Measurements from ENCODE around the gene HES3.
"Not testable (repeated sequence)": the region's sequence is repeated elsewhere in the genome, so short reads cannot be mapped to it uniquely, and the experiment has no call there.

Gene HES3

GRCh38 chr1:6243993-6244392 is at the start of gene HES3:
TSS of gene HES3 (plus strand) at chr1:6244179. CDS start at chr1:6244366, 187 bp downstream.
- DNase-seq: peak; percentile 42

- DNase-seq: no peak
Observed at GRCh38 chr1:6197746-6198427, 46.1 kb upstream of the HES3 start.

GRCh38 chr1:6198646-6199297 is 45.2 kb upstream of the HES3 start:
- no peak for DNase-seq

- peak; percentile 99 for DNase-seq
Observed at GRCh38 chr1:6199298-6200187, 44.4 kb upstream of the HES3 start, which contains the start of gene RPL22. TSS of gene RPL22 (minus strand) at chr1:6199595. CDS start at chr1:6199573, 22 bp downstream.

- DNase-seq: no peak
Observed at GRCh38 chr1:6200188-6200809, 43.7 kb upstream of the HES3 start.

GRCh38 chr1:6202256-6202655 is 41.7 kb upstream of the HES3 start:
- DNase-seq: no peak

- peak; percentile 86 for DNase-seq
Observed at GRCh38 chr1:6205849-6206519, 38.0 kb upstream of the HES3 start, which contains the start of gene RNF207. TSS of gene RNF207 (plus strand) at chr1:6206119. CDS start at chr1:6206536, 417 bp downstream.

- DNase-seq: no peak
Observed at GRCh38 chr1:6206520-6206855, 37.5 kb upstream of the HES3 start.

- DNase-seq: no peak
Observed at GRCh38 chr1:6207075-6207885, 36.7 kb upstream of the HES3 start.

- no peak for DNase-seq
Observed at GRCh38 chr1:6207921-6208320, 36.1 kb upstream of the HES3 start.

- DNase-seq: peak; percentile 80
Observed at GRCh38 chr1:6208723-6209660, 35.0 kb upstream of the HES3 start.

- DNase-seq: no peak
Observed at GRCh38 chr1:6209661-6210580, 34.1 kb upstream of the HES3 start.

GRCh38 chr1:6210591-6211355 is 33.2 kb upstream of the HES3 start:
- no peak for DNase-seq

- DNase-seq: no peak
Observed at GRCh38 chr1:6211731-6212130, 32.2 kb upstream of the HES3 start.

- DNase-seq: no peak
Observed at GRCh38 chr1:6212193-6212959, 31.6 kb upstream of the HES3 start.

- DNase-seq: no peak
Observed at GRCh38 chr1:6218375-6219164, 25.4 kb upstream of the HES3 start.

- not testable (repeated sequence) for DNase-seq
Observed at GRCh38 chr1:6219641-6220040, 24.3 kb upstream of the HES3 start.

Data from islet precursor cell (in vitro differentiated cells).